ENCODE data around the gene ZNF555.
A peak's percentile ranks its signal among the peaks of the same experiment; 100 is the strongest.
"Not testable (repeated sequence)": the region's sequence is repeated elsewhere in the genome, so short reads cannot be mapped to it uniquely, and the experiment has no call there.

Gene ZNF555

GRCh38 chr19:2813235-2814160 is 27.8 kb upstream of the ZNF555 start:
- TF ChIP-seq, protein P1, sequence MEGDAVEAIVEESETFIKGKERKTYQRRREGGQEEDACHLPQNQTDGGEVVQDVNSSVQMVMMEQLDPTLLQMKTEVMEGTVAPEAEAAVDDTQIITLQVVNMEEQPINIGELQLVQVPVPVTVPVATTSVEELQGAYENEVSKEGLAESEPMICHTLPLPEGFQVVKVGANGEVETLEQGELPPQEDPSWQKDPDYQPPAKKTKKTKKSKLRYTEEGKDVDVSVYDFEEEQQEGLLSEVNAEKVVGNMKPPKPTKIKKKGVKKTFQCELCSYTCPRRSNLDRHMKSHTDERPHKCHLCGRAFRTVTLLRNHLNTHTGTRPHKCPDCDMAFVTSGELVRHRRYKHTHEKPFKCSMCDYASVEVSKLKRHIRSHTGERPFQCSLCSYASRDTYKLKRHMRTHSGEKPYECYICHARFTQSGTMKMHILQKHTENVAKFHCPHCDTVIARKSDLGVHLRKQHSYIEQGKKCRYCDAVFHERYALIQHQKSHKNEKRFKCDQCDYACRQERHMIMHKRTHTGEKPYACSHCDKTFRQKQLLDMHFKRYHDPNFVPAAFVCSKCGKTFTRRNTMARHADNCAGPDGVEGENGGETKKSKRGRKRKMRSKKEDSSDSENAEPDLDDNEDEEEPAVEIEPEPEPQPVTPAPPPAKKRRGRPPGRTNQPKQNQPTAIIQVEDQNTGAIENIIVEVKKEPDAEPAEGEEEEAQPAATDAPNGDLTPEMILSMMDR (conservative IDR thresholded peaks at IDR 0.05; ENCODE audit: low read depth, low read length) = no peak
- DNase-seq (ENCODE audit: low read depth) = no peak
- no peak overlapping the region for H3K4me3 ChIP-seq (ENCODE audit: low read length)

GRCh38 chr19:2814426-2814825 is 26.8 kb upstream of the ZNF555 start:
- TF ChIP-seq, protein P1 (conservative IDR thresholded peaks at IDR 0.05; ENCODE audit: low read depth, low read length) = no peak
- no peak for DNase-seq (ENCODE audit: low read depth)

DNA sequence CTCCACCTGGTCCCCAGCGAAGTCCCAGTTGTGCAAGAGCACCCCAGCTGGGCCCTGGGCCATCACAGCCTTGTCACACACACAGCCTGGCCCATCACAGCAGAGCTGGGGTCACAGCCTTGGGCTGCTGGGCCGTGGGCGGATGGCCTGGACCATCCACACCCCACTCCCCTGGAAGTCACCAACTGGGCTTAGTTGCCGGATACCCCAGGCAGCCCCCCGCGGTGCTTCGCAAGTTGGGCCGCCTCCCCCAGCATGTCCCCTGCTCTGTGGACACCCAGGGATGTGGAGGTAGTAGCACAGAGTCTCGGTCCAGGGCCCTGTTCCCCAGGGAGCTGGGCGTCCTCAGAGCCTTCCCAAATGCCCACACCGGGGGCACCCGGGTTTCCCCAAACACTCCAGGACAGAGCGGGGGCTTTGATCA is 26.1 kb upstream of the ZNF555 start:
- TF ChIP-seq, protein P1 (conservative IDR thresholded peaks at IDR 0.05; ENCODE audit: low read depth, low read length) = no peak
- H3K4me3 ChIP-seq (ENCODE audit: low read length) = no peak overlapping the region

More at GRCh38 chr19:2814426-2814825, 26.8 kb upstream of the ZNF555 start:
- no peak overlapping the region for H3K4me3 ChIP-seq (ENCODE audit: low read length)

DNA sequence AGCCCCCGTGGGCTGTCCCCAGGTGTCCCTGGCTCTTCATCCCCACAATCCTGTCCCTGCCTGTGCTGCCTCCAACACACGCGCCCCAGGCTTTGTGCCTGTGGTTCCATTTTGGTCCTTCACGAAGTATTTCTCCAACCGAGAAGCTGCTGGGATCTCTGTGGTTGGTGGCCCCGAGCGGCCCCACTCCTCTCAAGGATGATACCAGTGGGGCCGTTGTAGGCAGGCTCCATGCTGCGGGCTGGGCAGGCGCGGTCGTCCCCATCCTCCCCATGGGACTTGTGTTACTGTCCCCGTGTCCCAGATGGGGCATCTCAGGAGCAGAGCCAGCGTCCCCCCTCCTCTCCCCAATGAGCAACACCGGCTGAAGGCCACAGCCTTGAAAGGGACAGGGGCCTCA is 25.4 kb upstream of the ZNF555 start:
- H3K4me3 ChIP-seq (ENCODE audit: low read length) = no peak overlapping the region
- DNase-seq (ENCODE audit: low read depth) = no peak
- TF ChIP-seq, protein P1 (conservative IDR thresholded peaks at IDR 0.05; ENCODE audit: low read depth, low read length) = no peak

More for the DNA sequence above, 26.1 kb upstream of the ZNF555 start:
- DNase-seq (ENCODE audit: low read depth) = no peak

DNA sequence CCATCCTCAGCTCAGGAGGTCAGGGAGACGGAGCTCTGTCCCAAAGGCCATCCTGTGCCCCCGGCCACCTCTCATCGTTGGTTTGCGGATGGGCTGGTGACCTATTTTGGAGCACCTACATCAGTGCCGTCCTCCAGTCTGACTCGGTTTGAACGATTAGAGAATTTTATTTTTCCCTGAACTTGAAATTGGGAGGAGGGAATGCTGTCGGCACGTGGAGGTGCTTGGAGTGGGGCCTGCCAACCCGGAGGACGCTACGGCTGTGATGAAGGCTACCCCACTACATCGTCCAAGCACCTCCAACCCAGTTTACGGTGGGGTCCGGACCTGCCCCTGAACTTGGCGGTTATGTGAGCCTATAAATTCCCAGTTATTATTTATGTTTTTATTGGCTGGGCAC is 24.6 kb upstream of the ZNF555 start:
- DNase-seq (ENCODE audit: low read depth) = no peak
- H3K4me3 ChIP-seq (ENCODE audit: low read length) = no peak overlapping the region
- TF ChIP-seq, protein P1 (conservative IDR thresholded peaks at IDR 0.05; ENCODE audit: low read depth, low read length) = no peak

DNA sequence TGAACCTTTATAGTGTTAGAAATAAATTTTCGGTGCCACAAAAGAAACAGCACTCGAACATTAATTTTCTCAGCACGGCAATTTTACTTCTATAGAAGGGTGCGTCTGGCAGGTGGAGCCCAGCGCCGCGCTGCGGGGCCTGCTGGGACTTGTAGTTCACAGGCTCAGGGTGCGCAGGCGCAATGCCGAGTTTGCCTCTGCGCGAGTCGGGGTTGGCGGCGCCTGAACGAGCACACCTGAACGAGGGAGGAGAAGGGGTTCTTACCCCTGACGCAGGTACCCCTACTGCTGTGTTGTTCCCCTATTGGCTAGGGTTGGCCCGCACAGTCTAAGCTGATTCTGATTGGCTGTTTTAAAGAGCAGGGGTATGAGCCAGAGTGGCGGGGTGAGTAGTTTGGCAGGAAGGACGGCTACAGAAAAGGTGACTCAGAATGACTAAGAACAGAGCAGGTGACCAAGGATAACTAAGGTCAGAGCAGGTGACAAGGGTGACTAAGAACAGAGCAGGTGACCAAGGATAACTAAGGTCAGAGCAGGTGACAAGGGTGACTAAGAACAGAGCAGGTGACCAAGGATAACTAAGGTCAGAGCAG is 23.9 kb upstream of the ZNF555 start:
- not testable (repeated sequence) for DNase-seq (ENCODE audit: low read depth); H3K4me3 ChIP-seq (ENCODE audit: low read length)

- TF ChIP-seq, protein P1 (conservative IDR thresholded peaks at IDR 0.05; ENCODE audit: low read depth, low read length) = peak; percentile 95
- H3K4me3 ChIP-seq (ENCODE audit: low read length) = peak within 1 kb of the TSS; percentile 71
- peak; percentile 75 for DNase-seq (ENCODE audit: low read depth)
Observed at GRCh38 chr19:2819540-2820111, 21.6 kb upstream of the ZNF555 start, which contains the start of gene ZNF554. TSS of gene ZNF554 (plus strand) at chr19:2819868. CDS start at chr19:2820072, 204 bp downstream.
